HEK293 (cell line): ENCODE data around the gene ICAM4.

Experiments used
- HOXA7 ChIP-seq: sonication (generic); formaldehyde crosslinking; IDR thresholded peaks from 2 replicates; pipeline ENCODE4 v1.8.1; 2022; ENCODE audit warnings: missing genetic modification reagents, borderline replicate concordance
- KLF16 ChIP-seq: fragments of 450-650 bp; formaldehyde crosslinking; IDR thresholded peaks from 2 replicates; pipeline ENCODE4 v1.5.1; 2017; ENCODE audit warnings: missing biosample characterization, missing genetic modification characterization
- KLF17 ChIP-seq: fragments of 450-650 bp; formaldehyde crosslinking; IDR thresholded peaks from 2 replicates; pipeline ENCODE4 v1.5.1; 2016; ENCODE audit warnings: missing biosample characterization, missing genetic modification characterization
- KLF8 ChIP-seq: fragments of 450-650 bp; formaldehyde crosslinking; IDR thresholded peaks from 2 replicates; pipeline ENCODE4 v1.5.1; 2016; ENCODE audit warnings: missing biosample characterization, missing genetic modification characterization
- SCRT1 ChIP-seq: fragments of 450-650 bp; formaldehyde crosslinking; IDR thresholded peaks from 2 replicates; pipeline ENCODE4 v1.5.1; 2016; ENCODE audit warnings: missing biosample characterization, missing genetic modification characterization, borderline replicate concordance
- SP2 ChIP-seq: fragments of 450-650 bp; formaldehyde crosslinking; IDR thresholded peaks from 2 replicates; pipeline ENCODE4 v1.5.1; 2016; ENCODE audit warnings: missing biosample characterization, missing genetic modification characterization
- ZBTB10 ChIP-seq: fragments of 450-650 bp; formaldehyde crosslinking; IDR thresholded peaks from 2 replicates; pipeline ENCODE4 v1.5.1; 2016; ENCODE audit warnings: missing biosample characterization, missing genetic modification characterization
- ZBTB20 ChIP-seq: fragments of 450-650 bp; formaldehyde crosslinking; IDR thresholded peaks from 2 replicates; pipeline ENCODE4 v1.5.1; 2016; ENCODE audit warnings: missing biosample characterization, missing genetic modification characterization
- ZBTB26 ChIP-seq: fragments of 450-650 bp; formaldehyde crosslinking; optimal IDR thresholded peaks from 2 replicates; pipeline ENCODE3; 2016; ENCODE audit warnings: missing biosample characterization, mild to moderate bottlenecking, missing genetic modification characterization
- ZBTB44 ChIP-seq: fragments of 450-650 bp; IDR thresholded peaks from 2 replicates; pipeline ENCODE4 v1.5.1; 2018; ENCODE audit warnings: missing biosample characterization, mild to moderate bottlenecking, missing genetic modification characterization
- ZBTB6 ChIP-seq: fragments of 450-650 bp; formaldehyde crosslinking; IDR thresholded peaks from 2 replicates; pipeline ENCODE4 v1.5.1; 2017; ENCODE audit warnings: missing biosample characterization, missing genetic modification characterization
- ZNF140 ChIP-seq: fragments of 450-650 bp; formaldehyde crosslinking; IDR thresholded peaks from 2 replicates; pipeline ENCODE4 v1.5.1; 2016; ENCODE audit warnings: missing biosample characterization, missing genetic modification characterization
- ZNF155 ChIP-seq: fragments of 450-650 bp; formaldehyde crosslinking; IDR thresholded peaks from 2 replicates; pipeline ENCODE4 v1.5.1; 2016; ENCODE audit warnings: missing biosample characterization, missing genetic modification characterization
- ZNF19 ChIP-seq: fragments of 450-650 bp; formaldehyde crosslinking; IDR thresholded peaks from 2 replicates; pipeline ENCODE4; 2016; ENCODE audit warnings: missing biosample characterization, missing genetic modification characterization, low read depth
- ZNF24 ChIP-seq: fragments of 450-650 bp; formaldehyde crosslinking; IDR thresholded peaks from 2 replicates; pipeline ENCODE4 v1.5.1; 2016; ENCODE audit warnings: missing biosample characterization, missing genetic modification characterization
- ZNF274 ChIP-seq, 2 experiments: fragments of 200-500 bp in 1 of 2; fragments of 450-650 bp in 1 of 2; sonication (Bioruptor generic) in 1 of 2; formaldehyde crosslinking in 1 of 2; IDR thresholded peaks; 2 replicates each; pipeline versions ENCODE4 v1.5.1 to v1.6.1; 2014 to 2016; ENCODE audit warnings: borderline replicate concordance in 1 of 2, inconsistent platforms in 1 of 2, low read length in 1 of 2, missing biosample characterization in 1 of 2, missing genetic modification characterization in 1 of 2
- ZNF292 ChIP-seq: fragments of 450-650 bp; formaldehyde crosslinking; IDR thresholded peaks from 2 replicates; pipeline ENCODE4 v1.5.1; 2016; ENCODE audit warnings: low read depth, missing biosample characterization, missing genetic modification characterization, borderline replicate concordance
- ZNF366 ChIP-seq: fragments of 450-650 bp; formaldehyde crosslinking; conservative IDR thresholded peaks from 2 replicates; pipeline ENCODE4 v1.5.1; 2016; ENCODE audit warnings: missing biosample characterization, missing genetic modification characterization
- ZNF518A ChIP-seq: fragments of 450-650 bp; formaldehyde crosslinking; conservative IDR thresholded peaks from 2 replicates; pipeline ENCODE4 v1.5.1; 2016; ENCODE audit warnings: low read depth, missing biosample characterization, missing genetic modification characterization
- ZNF623 ChIP-seq: fragments of 450-650 bp; formaldehyde crosslinking; IDR thresholded peaks from 2 replicates; pipeline ENCODE4 v1.5.1; 2016; ENCODE audit warnings: missing biosample characterization, missing genetic modification characterization
- ZNF624 ChIP-seq: fragments of 450-650 bp; formaldehyde crosslinking; IDR thresholded peaks from 2 replicates; pipeline ENCODE4 v1.5.1; 2017; ENCODE audit warnings: missing biosample characterization, missing genetic modification characterization
- ZNF658 ChIP-seq: fragments of 450-650 bp; formaldehyde crosslinking; IDR thresholded peaks from 2 replicates; pipeline ENCODE4; 2016; ENCODE audit warnings: missing biosample characterization, missing genetic modification characterization
- ZNF704 ChIP-seq: fragments of 450-650 bp; formaldehyde crosslinking; IDR thresholded peaks from 2 replicates; pipeline ENCODE4 v1.5.1; 2016; ENCODE audit warnings: missing biosample characterization, missing genetic modification characterization
- ZNF76 ChIP-seq: fragments of 450-650 bp; formaldehyde crosslinking; IDR thresholded peaks from 2 replicates; pipeline ENCODE4; 2016; ENCODE audit warnings: low read depth, missing biosample characterization, missing genetic modification characterization, borderline replicate concordance

Gene ICAM4

GRCh38 chr19:10269333-10270179, 17.2 kb upstream of the ICAM4 start (continued):
- TF ChIP-seq ZNF518A (tag by site-specific recombination) (no peak), ZBTB10 (tag by site-specific recombination) (no peak), ZNF274 (IDR thresholded peaks at IDR 0.05; ENCODE audit: low read length) (no peak), ZNF274 (tag by site-specific recombination; IDR thresholded peaks at IDR 0.05; ENCODE audit: borderline replicate concordance) (no peak), ZBTB44 (tag by site-specific recombination) (peak; percentile 46; the same call in 1 of the 2 replicates), KLF17 (tag by site-specific recombination) (peak; percentile 78; the same call in 1 of the 2 replicates), ZNF19 (tag by site-specific recombination) (no peak), SCRT1 (tag by site-specific recombination) (peak; percentile 66; the same call in 1 of the 2 replicates), ZNF155 (tag by site-specific recombination) (no peak), ZNF140 (no peak), ZBTB6 (peak; percentile 72; the same call in 1 of the 2 replicates), HOXA7 (CRISPR knock-in tag) (no peak), ZNF366 (tag by site-specific recombination) (no peak), ZNF658 (no peak), ZBTB26 (tag by site-specific recombination) (peak; percentile 22), ZNF624 (no peak), KLF16 (tag by site-specific recombination) (no peak), ZNF623 (tag by site-specific recombination) (no peak), ZBTB20 (tag by site-specific recombination) (no peak), ZNF76 (tag by site-specific recombination) (no peak), SP2 (tag by site-specific recombination) (peak; percentile 13; the same call in 1 of the 2 replicates), KLF8 (tag by site-specific recombination) (peak; percentile 45; the same call in 1 of the 2 replicates), ZNF24 (tag by site-specific recombination) (0 out of 2 replicates have a peak, but pooled peaks have one; percentile 48), ZNF704 (tag by site-specific recombination) (no peak), ZNF292 (tag by site-specific recombination) (no peak)
